Astrocyte (in vitro differentiated cells and primary cell): ENCODE data around the gene CIDEB.
"Not testable (repeated sequence)": the region's sequence is repeated elsewhere in the genome, so short reads cannot be mapped to it uniquely, and the experiment has no call there.

Source experiments
- CTCF ChIP-seq: IDR thresholded peaks from 2 replicates; pipeline ENCODE4 v1.5.1; 2011; ENCODE audit warnings: low read depth, mild to moderate bottlenecking, inconsistent platforms, low read length, moderate library complexity; ENCODE audit not compliant: insufficient read depth
- EZH2 ChIP-seq: IDR thresholded peaks from 2 replicates; pipeline ENCODE4 v1.6.1; 2012; ENCODE audit warnings: mild to moderate bottlenecking, low read length, inconsistent platforms; ENCODE audit not compliant: insufficient read depth

DNA sequence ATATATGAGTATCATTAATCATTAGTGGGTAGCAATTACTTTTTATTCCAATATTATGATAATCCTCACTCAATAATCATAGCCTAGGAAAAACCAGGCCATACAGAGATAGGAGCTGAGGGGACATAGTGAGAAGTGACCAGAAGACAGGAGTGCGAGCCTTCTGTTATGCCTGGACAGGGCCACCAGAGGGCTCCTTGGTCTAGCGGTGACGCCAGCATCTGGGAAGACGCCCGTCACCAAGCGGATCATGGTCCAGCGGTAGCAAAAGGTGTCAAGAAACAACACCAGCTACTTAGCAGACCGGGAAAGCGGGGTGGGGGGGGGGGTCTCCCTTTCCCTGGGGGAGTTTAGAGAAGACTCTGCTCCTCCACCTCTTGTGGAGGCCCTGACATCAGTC, 20.1 kb upstream of the CIDEB start:
- not testable (repeated sequence) for TF ChIP-seq EZH2
- TF ChIP-seq CTCF, result peak; percentile 11
